ENCODE data around the gene RAB17.

GRCh38 chr2:237571551-237571950 is 19.0 kb downstream of the RAB17 start:
- TF ChIP-seq CTCF (conservative IDR thresholded peaks at IDR 0.05; ENCODE audit: low read depth, low read length) (no peak), RAD21 (IDR thresholded peaks at IDR 0.05; ENCODE audit: low read length) (no peak), POLR2A (IDR thresholded peaks at IDR 0.05; ENCODE audit: low read depth, low read length) (no peak), SMC3 (IDR thresholded peaks at IDR 0.05; ENCODE audit: low read depth, low read length) (no peak), ELK1 (IDR thresholded peaks at IDR 0.05; ENCODE audit: borderline replicate concordance, low read depth, low read length) (no peak), CEBPB (IDR thresholded peaks at IDR 0.05; ENCODE audit: low read depth, low read length) (no peak)

Data from IMR-90 (cell line).